Left colon (tissue), 2 donors: ENCODE results near the gene GPR55. TPM values are rescaled to one million over a fixed set of nuclear protein-coding genes. Genes with fewer than 3 reads are reported as not detected.
"Not testable (repeated sequence)": the region's sequence is repeated elsewhere in the genome, so short reads cannot be mapped to it uniquely, and the experiment has no call there.

Source experiments
- ATAC-seq: fragments of 200-7000 bp; cut with Tn5 transposase; one replicate; pipeline ENCODE4 v1.9.1; 2020; ENCODE audit warnings: mild to moderate bottlenecking, moderate library complexity
- DNase-seq, 2 donors: peaks; one replicate each; pipeline ENCODE4 v3.0.0-alpha.2; 2020
- intact Hi-C, 2 donors: fragments of 100-400 bp; cut with DNase I in 1 of 2; cut with micrococcal nuclease in 1 of 2; formaldehyde crosslinking; loops; one replicate each; pipeline versions ENCODE4 v1.11.2 to v1.14.0; 2022; cut with DNase I, micrococcal nuclease
- total RNA-seq, 2 donors: library from RNA; stranded (reverse); fragmentation: NEBNext Ultra II Directional; extraction: Animal tissue kit (Norgen Biotek cat#: 25700); gene quantifications; one replicate each; pipeline ENCODE4 v1.2.1, GENCODE V29; 2021
- donor health status: DM: no; HTN: no; CAD: no.
- donor health status: DM: yes; HTN: yes; CAD: no.

The GPR55 gene
- total RNA-seq, 2 donors from 2014 or later, result 0.34 TPM

- intact Hi-C loops, result no loop called here
- DNase-seq (no peak), ATAC-seq (no peak)
These were observed 14.1 kb upstream of the GPR55 start for GRCh38 chr2:230939066-230939591.

DNA sequence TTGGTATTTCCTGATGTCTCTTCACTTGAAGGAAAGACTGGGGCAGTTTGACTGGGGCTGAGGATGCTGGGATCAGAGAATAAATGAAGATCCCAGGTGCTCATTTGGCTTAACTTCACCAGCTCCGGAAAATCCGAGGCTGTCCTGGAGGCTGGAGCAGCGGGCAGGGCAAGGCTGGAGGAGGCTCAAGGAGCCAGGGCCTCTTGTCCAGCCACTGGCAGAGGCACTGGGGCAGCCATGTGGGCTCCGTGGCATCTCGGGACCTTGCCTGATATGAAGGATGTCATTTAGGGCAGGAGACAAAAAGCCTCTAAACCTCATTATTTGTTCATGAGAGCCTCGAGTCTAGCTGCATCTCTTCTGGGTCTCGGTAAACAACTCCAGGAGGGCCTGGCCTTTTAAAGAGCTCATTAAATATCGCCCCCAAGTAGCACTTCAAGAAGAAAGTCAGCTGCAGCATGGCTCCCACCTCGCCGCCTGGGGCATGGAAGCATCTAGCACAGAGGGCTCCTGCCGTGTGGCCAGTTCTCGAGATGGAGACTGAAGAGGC is 13.5 kb upstream of the GPR55 start:
- DNase-seq, result no peak
- intact Hi-C loops, result no loop called here
- no peak for ATAC-seq

DNA sequence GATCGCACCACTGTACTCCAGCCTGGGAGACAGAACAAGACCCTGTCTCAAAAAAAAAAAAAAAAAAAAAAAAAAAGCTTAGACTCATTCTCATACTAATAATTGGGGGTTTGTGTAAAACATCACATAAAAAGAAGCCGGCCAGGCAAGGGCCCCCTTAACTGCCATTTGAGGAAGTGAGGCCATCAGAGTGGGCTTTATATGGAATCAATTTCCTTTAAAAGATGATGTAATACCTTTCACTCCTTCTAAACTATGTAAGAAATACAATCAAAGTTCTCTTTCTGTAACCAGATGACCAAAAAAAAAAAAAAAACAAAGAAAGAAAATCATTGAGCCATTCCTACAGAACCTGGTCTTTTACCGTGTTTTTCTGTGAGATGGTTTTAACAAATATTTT is 13.1 kb upstream of the GPR55 start:
- ATAC-seq (no peak), DNase-seq (no peak)
- intact Hi-C loops, result no loop called here

- ATAC-seq (no peak), DNase-seq (no peak)
- intact Hi-C loops, result no loop called here
These were observed 12.3 kb upstream of the GPR55 start for GRCh38 chr2:230937362-230937761.

- not testable (repeated sequence) for ATAC-seq
These were observed 11.2 kb upstream of the GPR55 start for GRCh38 chr2:230936243-230936642.

GRCh38 chr2:230935130-230935430 is 10.0 kb upstream of the GPR55 start:
- DNase-seq, result no peak

More at GRCh38 chr2:230936243-230936642, 11.2 kb upstream of the GPR55 start:
- DNase-seq, intact Hi-C loops: not testable (repeated sequence)

DNA sequence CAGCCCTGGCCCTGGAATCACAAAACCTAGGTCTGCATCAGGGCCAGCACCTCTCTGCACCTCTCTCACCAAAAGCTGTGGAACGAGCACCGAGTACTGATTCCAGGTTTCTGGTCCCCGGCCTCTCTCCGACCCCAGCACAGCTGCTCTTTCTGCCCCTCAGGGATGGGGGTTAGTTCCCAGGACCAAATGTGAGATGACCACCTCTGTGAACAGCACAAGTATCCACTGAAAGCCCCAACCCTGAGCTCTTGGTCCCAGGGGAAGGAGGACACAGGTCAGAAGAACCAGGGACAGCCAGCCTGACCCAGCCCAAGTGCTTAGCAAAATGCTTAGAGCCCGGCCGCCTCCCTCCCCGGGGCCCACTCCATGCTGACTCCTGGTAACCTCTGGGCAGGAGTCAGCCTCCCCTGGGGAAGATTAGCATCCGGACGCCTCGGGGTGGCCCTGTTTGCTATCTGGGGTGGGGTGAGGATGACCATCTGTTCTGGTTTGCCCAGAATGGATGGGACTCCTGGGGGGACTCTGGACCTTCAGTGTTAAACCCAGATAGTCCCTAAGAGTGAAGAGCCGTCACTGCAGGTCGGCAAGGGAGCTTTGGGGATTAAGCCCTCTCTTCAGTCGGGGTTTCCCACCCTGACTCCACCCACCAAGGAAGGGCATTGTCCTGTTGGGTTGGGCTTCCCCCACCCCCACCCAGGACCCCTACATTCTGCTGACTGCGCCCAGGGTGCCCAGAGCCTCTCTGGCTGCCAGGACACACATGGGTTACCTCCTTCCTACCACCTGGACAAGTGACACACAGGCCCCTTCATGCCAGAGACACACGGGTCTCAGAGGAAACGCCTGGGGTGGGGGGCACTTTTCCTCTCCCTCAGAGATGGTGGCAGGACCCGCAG is 9.4 kb upstream of the GPR55 start:
- intact Hi-C loops, result no loop called here
- no peak for DNase-seq

More at GRCh38 chr2:230935130-230935430, 10.0 kb upstream of the GPR55 start:
- intact Hi-C loops, result no loop called here
- ATAC-seq, result no peak

DNA sequence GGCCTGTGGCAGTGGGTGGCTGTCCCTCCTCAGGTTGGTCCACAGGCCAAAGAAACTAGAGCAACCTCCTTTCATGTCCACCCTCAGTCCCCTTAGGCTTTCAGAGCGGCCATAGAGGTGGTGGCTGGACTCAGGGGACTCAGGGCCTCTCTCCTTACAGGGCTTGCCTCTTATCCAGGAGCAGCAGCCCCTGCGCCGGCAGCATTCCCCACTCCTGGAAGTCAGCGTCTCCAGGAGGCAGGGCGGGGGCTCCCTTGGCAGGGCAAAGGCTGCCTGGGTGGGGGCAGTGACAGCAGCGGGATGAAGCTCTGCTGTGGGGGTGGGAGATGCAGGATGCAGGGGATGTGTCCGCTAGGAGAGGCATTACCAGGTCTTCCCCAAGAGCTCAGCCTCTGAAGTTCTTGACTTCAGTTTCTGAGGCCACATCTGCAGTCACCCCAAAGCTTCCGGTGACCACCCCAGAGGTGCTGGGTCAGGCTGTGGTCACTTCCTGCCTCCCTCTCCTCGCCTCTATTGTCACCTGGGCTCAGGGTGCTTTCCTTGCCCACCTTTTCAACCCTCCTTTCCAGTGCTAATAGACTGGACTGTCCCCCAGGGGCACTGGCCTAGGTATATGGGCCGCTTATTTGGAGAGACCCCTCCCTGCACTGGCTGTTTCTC is 8.6 kb upstream of the GPR55 start:
- ATAC-seq (no peak), DNase-seq (no peak)
- intact Hi-C loops, result no loop called here

More for the DNA sequence above, 9.4 kb upstream of the GPR55 start:
- no peak for ATAC-seq

GRCh38 chr2:230932556-230933511 is 7.8 kb upstream of the GPR55 start:
- peak in 1 of 2 donors; percentile 41 for DNase-seq
- ATAC-seq, result no peak
- intact Hi-C loops, result no loop called here

DNA sequence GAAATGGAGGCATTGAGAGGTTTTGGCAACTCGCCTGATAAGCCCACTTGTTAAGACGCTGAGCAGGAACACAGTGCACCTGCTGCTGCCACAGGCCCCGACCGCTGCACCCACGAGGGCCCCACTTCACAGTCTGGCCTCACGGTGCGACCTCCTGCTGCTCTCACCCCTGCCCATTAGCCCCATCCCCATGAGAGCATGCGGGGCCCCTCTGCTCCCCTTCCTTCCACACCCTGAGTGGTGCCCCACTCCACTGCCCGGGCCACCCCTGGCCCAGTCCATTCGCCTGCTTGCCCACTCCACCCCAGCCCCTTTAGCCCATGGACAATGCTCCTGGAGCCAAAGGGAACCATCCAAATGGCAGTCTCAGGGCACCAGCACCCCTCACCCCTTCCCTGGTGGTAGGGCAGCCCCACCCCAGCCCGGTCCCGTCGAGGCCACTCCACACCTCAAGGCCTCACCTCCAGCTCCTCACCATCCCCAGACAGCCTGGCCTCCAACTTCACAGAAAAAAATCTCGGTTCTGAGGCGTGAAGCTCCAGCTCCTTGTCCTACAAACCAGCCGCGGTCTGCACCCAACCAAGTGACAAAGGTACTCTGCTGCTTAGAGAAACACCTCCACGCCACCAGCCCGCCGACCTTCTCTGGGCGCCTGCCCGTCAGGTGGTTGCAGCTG is 6.7 kb upstream of the GPR55 start:
- no peak for DNase-seq

GRCh38 chr2:230930928-230931555 is 6.0 kb upstream of the GPR55 start:
- ATAC-seq (no peak), DNase-seq (no peak)
- intact Hi-C loops, result no loop called here

More for the DNA sequence above, 6.7 kb upstream of the GPR55 start:
- ATAC-seq, result no peak
- intact Hi-C loops, result no loop called here

- DNase-seq (no peak), ATAC-seq (no peak)
- intact Hi-C loops, result no loop called here
These were observed 5.2 kb upstream of the GPR55 start for GRCh38 chr2:230930149-230930780.

DNA sequence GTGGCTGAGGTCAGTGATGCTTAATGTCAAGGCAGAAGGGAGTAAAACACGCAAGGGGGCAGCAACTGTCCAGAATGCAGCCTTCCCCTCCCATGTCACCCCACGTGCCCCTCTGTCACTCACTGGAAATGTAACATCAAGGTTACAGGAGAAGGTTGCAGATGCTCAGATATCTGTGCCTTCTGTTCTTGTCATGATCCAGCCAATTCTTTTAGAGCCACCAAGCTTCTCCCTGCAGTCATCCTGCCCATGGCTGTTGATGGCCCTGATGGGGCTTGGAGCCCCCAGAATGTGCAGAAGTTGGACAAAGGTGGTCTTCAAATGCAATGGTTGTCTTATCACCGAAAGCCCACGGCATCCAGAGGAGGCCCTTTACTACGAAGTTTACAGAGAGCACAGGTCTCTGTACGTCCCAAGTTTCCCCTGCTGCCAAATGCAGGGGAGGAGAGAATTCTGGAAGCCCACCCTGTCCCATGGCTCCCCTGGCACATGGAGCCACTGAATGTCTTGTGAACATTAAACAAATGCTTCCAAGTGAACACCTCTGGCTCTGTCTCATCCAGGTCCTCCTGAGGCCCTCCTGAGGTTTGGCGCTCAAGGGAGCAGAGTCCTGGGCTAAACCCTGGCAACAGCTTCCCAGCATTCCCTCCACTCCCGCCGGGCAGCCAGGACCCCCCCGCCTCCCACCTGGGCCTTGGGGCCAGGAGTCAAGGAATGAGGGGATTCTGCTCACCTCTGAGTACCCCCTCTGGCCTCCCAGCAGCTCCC is 4.5 kb upstream of the GPR55 start:
- intact Hi-C loops, result no loop called here
- ATAC-seq (no peak), DNase-seq (no peak)

DNA sequence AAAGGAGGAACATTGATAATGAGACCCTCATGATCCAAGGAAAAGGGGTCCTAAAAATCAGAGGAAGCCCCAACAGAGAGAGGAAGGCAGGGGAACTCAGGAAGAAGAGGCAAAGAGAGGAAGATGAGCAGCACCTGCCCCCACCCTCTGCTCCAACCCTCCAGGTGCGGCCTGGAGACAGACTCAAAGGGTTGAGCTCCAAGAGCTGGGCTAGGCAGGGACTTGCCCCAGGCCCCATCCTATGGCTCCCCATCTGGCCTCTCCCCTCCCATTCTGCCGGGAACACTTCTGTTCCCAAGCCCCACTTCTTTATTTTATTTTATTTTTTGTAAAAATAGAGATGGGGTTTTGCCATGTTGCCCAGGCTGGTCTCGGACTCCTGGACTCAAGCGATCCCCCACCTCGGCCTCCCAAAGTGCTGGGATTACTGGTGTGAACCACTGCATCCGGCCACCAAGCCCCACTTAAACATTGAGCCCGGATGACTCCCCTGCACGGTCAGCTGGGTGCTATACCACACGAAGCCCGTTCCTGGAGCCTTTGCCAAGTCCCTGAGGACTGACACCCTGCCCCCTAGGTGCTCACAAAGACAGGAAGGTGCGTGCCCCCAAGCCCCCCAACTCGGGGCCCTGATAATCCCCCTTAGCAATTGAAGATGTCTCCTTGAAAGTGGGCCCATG is 3.8 kb upstream of the GPR55 start:
- ATAC-seq (no peak), DNase-seq (no peak)
- intact Hi-C loops, result no loop called here

- DNase-seq (no peak), ATAC-seq (no peak)
- intact Hi-C loops, result no loop called here
These were observed 2.8 kb upstream of the GPR55 start for GRCh38 chr2:230927711-230928341.
